Measurements from ENCODE around the gene NACC2.
A peak's percentile ranks its signal among the peaks of the same experiment; 100 is the strongest.
"Not testable (repeated sequence)": the region's sequence is repeated elsewhere in the genome, so short reads cannot be mapped to it uniquely, and the experiment has no call there.

Gene NACC2

GRCh38 chr9:136028760-136029470 is 66.2 kb downstream of the NACC2 start:
- no peak for DNase-seq

DNA sequence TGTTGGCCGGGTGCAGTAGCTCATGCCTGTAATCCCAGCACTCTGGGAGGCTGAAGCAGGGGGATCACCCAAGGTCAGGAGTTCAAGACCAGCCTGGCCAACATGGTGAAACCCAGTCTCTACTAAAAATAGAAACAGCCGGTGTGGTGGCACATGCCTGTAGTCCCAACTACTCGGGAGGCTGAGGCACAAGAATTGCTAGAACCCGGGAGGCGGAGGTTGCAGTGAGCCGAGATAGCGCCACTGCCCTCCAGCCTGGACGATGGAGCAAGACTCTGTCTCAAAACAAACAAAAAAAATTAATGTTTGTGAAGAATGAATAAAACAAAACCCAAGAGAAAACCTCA is 68.2 kb downstream of the NACC2 start:
- DNase-seq = not testable (repeated sequence)

DNA sequence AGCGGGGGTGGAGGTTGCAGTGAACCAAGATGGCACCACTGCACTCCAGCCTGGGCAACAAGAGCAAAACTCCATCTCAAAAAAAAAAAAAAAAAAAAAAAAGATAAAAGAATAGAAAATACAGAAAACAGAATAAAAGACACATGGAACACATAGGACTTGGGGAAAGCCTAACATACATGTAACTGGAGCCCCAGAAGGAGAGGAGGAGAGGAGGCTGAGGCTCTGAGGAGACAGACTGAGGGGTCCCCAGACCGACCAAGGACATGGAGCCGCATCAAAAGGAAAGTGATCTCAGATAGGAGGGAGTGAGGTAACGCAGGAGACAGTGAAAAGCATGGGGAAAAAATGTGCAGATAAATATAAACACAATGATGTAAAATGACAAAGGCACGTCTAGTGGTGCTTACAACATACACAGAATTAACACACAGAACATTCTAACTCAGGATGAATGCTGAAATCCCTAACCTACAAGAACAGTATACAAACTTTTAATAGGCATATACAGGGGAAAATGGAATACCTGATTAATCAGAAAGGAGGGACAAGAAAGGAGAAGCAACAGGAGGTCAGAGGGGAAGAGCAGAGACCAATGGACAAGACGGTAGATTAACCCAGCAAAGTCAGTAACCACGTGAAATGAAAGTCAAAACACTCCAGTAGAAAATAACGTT is 68.7 kb downstream of the NACC2 start:
- DNase-seq = no peak

DNA sequence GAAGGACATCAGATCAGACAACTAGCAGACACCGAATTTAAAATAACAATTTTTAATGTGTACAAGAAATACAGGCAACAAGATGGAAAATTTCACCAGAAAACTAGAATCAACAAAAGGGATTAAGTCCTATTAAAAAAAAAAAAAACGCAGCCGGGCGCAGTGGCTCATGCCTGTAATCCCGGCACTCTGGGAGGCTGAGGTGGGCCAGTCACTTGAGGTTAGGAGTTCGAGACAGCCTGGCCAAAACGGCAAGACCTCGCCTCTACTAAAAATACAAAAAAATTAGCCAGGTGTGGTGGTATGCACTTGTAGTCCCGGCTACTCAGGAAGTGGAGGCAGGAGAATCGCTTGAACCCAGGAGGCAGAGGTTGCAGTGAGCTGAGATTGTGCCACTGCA is 69.6 kb downstream of the NACC2 start:
- no peak for DNase-seq

- DNase-seq = peak in 3 of 58 donors; percentile 23 to 40 (median 31)
Measured at GRCh38 chr9:136024696-136025316, 70.3 kb downstream of the NACC2 start.

GRCh38 chr9:136024286-136024685 is 70.8 kb downstream of the NACC2 start:
- DNase-seq = no peak

GRCh38 chr9:136023410-136024225 is 71.5 kb downstream of the NACC2 start:
- DNase-seq = peak in 4 of 58 donors; percentile 20 to 71 (median 40)

DNA sequence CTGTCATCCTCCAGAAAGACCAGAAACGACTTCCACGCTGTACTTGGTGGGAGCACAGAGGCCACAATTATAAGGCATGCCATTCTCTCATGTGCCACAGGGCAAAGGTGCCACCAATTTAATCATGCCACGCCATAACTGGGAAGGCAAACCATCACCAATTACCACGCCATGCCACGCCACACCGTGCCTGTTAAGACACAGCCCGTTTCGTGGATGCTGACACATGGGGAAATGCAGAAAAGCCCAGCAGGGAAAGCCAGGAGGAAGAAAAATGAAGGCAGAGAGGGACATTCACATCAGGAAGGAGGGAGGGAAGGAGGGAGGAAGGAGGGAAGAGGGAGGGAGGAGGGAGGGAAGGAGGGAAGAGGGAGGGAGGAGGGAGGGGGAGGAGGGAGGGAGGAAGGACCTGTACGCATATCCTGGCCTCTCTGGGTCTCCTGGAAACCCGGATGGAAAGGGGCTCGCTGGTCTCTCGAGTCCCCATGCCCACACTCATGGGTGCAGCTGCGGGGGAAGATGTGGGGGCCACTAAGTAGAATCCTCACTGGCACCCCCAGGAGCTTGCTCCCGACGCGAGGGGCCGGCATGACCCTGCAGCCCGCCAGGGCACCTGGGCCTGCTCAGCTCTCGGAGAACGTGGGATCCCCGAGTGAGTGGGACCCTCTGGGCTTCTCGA is 72.2 kb downstream of the NACC2 start:
- DNase-seq = no peak

- DNase-seq = no peak
Measured at GRCh38 chr9:136021872-136022681, 73.0 kb downstream of the NACC2 start.

DNA sequence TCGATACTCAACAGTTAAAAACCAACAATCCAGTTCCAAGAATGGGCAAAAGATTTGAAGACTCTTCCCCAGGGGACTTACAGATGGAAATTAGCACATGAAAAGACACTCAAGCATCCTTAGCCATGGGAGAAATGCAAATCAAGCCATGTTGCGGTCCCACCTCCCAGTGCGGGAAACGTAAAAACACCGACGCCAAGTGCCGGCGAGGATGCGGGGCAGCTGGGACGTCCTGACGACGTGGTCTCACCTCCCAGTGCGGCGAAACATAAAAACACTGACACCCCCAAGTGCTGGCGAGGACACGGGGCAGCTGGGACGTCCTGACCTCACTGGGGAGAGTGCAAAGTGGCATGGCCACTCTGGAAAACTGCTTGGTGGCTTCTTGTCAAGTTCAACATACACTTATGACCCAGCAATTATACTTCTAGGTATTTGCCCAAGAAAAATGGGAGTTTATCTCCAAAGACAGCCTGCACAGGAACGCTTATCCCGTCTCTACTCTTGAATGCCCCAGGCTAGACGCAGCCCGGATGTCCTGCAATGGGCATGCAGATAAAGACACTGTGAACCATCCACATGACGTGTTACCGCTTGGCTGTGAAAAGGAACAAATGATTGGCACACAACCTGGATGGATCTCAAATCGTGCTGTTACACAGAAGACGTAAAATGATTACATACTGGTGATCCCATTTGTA is 73.8 kb downstream of the NACC2 start:
- no peak for DNase-seq

DNA sequence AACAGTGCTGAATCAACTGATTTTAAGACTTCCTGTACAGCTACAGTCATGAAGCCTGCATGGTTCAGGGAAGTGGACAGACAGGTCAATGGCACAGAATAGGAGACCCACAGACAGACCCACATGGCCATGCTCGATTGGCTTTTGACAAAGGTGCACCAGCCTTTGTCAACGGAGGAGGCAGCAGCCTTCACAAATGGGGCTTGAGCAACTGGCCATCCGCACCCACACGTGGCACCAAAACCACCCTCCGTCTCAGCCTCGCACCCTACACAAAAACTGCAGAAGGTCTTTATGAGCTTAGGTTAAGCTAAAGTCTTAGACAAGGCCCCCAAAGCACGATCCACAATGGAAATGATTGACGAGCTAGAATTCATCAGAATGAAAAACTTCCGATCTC is 74.4 kb downstream of the NACC2 start:
- no peak for DNase-seq

DNA sequence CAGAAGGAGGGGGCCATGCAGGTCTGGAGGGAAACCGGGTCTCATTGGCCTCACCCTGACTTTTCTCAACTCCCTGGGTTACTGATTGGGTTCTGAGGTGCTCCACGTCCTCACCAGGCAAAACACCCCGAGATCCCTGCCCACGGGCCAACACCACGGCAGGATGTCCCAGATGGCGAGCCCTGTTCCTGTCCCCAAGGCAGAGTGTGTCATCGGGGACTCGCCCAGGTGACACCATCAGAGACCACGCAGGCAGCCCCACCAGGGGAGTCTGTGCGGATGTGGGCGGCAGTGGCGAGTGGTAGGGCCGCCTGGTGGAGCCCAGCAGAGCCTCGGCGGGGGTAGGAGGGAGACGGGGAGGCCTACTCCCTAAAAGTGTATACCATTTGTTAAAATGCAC is 74.9 kb downstream of the NACC2 start:
- no peak for DNase-seq

DNA sequence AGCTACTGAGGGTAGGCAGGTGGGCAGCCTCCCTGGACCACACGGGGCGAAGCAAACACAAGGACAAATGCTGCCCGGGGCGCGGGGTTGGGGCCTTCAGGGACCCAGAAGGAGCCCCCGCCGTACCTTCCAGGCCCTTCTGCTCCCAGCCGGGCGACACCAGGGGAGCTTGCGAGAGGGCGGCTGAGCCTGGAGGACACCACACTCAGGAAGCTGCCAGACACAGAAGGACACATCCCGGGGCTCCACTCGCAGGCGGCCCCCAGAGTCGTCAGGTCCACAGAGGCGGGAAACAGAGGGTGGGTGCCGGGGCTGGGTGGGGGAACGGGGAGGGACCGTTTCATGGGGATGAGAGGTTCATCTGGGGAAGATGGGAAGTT is 75.4 kb downstream of the NACC2 start:
- no peak for DNase-seq

DNA sequence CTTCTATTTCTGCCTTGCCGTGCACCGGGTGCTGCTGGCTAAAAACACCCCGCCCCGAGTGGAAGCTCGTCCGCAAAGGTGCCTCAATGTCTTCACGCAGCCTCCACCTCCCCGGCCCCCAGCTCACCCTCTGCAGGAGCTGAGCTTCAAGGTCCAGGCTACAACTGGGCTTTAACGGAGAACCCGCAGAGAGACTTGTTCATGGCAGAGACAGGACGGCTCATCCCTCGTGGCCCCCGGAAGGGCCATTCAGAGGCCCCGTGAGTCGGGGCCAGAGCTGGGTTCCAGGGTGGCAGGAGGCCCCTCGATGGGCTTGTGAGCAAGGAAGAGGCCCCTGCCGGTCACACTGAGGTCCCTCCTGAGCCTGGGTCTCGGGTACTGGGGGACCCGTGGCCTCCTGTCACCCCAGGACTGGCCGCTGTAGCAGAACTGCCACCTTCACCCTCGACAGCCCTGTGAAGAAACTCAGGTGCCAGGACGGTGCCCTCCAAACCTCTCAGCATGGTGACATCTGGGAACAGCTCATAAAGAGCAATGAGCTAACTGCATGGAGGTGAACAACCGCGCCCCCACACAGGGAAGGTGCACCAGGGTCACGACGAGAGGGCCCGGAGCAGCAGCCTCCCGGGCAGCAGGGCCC is 75.9 kb downstream of the NACC2 start:
- no peak for DNase-seq

- no peak for DNase-seq
Measured at GRCh38 chr9:136018257-136019031, 76.6 kb downstream of the NACC2 start.

- no peak for DNase-seq
Measured at GRCh38 chr9:136017289-136018190, 77.5 kb downstream of the NACC2 start.

GRCh38 chr9:136016572-136017288 is 78.4 kb downstream of the NACC2 start:
- DNase-seq = no peak
